Hematopoietic multipotent progenitor cell treated with erythropoietin and hydrocortisone succinate and interleukin-3 and kit ligand, for 6 days (in vitro differentiated cells): ENCODE results near the gene ADIG.

Experiments
- DNase-seq: peaks from one replicate; pipeline ENCODE4 v3.0.0-alpha.2; 2015

ADIG gene

GRCh38 chr20:38635721-38636288 lies 54.8 kb downstream of the ADIG start:
- no peak for DNase-seq
